Epithelial cell of proximal tubule (primary cell): ENCODE measurements around the gene XPC. TPM values are rescaled to one million over a fixed set of nuclear protein-coding genes. Genes with fewer than 3 reads are reported as not detected.

Source experiments
- DNase-seq: peaks from one replicate; pipeline ENCODE4 v3.0.0-alpha.2; 2011; ENCODE audit warnings: low read depth
- H3K4me3 ChIP-seq: 2 replicates; pipeline ENCODE4 v1.5.1; 2011; ENCODE audit warnings: low read depth, mild to moderate bottlenecking, low read length
- total RNA-seq: library from RNA; depleted of rRNA; stranded (reverse); fragments of >200 nt; gene quantifications from 2 replicates; pipeline ENCODE4 v1.2.3, GENCODE V29; 2015
- TF ChIP-seq, protein P1 (sequence below): conservative IDR thresholded peaks from 2 replicates; pipeline ENCODE4 v1.5.1; 2012; ENCODE audit warnings: low read depth, mild to moderate bottlenecking, low read length

Gene XPC
- total RNA-seq, 1 donor from 2014 or later = 27.8 TPM

DNA sequence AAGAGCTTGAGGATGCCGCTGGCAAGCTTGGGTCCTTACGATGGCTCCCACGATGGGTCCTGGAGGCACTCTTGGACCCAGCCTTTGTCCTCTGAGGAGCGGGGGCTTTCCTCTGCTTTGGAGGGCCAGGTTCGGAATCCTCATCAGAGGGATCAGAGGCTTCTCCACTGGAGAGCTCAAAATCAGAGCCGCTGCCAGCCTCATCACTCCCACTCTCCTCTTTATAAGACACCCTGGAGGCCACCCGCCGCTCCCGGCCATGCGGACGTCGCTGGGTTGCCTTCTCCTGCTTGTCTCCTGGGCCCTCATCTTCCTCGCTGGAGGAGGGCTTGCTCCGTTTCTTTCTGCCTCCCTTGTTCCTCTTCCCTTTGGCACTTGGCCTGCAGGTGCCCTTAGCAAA lies 20.0 kb downstream of the XPC start:
- H3K4me3 ChIP-seq = no peak overlapping the region
- DNase-seq = no peak
- TF ChIP-seq, protein P1, sequence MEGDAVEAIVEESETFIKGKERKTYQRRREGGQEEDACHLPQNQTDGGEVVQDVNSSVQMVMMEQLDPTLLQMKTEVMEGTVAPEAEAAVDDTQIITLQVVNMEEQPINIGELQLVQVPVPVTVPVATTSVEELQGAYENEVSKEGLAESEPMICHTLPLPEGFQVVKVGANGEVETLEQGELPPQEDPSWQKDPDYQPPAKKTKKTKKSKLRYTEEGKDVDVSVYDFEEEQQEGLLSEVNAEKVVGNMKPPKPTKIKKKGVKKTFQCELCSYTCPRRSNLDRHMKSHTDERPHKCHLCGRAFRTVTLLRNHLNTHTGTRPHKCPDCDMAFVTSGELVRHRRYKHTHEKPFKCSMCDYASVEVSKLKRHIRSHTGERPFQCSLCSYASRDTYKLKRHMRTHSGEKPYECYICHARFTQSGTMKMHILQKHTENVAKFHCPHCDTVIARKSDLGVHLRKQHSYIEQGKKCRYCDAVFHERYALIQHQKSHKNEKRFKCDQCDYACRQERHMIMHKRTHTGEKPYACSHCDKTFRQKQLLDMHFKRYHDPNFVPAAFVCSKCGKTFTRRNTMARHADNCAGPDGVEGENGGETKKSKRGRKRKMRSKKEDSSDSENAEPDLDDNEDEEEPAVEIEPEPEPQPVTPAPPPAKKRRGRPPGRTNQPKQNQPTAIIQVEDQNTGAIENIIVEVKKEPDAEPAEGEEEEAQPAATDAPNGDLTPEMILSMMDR = no peak

DNA sequence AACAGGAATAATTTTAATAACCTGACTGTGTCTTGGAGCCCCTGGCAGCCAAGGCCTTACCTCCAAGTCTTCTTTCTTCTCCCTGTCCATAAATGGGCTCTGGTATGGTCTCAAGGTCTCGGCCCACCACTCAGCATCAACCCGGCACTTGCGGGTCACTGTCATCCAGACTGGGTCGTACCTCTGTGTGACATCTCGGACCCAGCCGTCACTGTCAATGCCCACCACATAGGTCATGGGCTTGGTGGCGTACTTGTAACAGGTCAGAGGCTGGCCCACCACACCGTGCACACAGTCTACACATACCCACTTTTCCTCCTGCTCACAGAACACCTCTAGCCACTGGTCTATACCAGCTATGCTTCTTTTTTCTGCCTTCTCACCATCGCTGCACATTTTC lies 20.4 kb downstream of the XPC start:
- H3K4me3 ChIP-seq = no peak overlapping the region
- no peak for DNase-seq
- TF ChIP-seq, protein P1 = no peak

DNA sequence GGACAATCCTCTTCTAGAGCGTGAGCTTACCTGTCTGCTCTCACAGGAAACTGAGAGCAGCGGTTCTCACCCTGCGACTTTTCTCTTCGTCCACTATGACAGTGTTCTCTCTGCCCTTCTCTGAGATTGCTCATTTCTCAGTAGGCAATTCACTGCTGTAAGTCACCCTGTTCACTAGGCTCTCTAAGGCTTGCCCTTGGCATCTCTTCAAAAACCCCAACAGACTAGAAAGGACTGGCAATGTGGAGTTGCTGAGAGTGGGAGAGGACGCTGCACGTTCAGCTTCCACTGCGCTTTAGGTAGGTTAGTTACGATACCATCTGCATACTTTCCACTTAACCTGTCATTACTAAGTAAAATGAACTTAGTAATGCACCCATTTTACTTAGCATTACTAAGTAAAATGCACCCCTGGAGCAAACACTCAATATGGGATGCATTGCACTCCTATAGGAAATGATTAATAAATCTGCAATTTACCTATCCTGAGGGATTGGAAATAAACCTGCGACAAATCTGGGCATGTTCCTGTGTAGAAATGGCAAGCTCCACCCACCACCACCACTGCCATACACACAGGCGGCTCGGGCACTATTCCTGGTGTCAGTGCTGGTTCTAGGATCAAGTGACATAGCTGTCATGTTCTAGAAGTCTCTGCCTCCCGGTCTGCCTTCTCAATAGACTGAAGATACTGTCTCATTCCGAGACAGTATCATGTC lies 21.4 kb downstream of the XPC start:
- no peak overlapping the region for H3K4me3 ChIP-seq
- TF ChIP-seq, protein P1 = no peak
- no peak for DNase-seq

DNA sequence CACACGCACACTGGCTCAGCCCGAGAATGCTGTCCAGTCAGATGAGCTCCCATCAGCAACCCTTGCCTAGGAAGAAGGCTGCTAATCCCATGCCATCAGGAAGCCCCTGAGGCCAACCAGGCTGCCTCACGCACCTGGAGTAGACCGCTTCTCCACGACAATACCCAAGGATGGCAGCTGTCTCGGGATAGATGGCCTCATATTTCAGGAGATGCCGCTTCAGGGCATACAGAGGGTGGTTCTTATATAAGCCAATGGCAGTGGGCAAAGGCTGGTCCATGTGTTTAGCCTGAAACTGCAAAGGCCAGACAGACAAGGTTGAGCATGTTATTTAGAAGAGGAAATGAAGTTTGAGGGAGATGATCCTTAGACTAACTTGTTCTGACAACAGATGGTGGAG lies 22.2 kb downstream of the XPC start:
- H3K4me3 ChIP-seq = no peak overlapping the region
- no peak for DNase-seq
- TF ChIP-seq, protein P1 = no peak

DNA sequence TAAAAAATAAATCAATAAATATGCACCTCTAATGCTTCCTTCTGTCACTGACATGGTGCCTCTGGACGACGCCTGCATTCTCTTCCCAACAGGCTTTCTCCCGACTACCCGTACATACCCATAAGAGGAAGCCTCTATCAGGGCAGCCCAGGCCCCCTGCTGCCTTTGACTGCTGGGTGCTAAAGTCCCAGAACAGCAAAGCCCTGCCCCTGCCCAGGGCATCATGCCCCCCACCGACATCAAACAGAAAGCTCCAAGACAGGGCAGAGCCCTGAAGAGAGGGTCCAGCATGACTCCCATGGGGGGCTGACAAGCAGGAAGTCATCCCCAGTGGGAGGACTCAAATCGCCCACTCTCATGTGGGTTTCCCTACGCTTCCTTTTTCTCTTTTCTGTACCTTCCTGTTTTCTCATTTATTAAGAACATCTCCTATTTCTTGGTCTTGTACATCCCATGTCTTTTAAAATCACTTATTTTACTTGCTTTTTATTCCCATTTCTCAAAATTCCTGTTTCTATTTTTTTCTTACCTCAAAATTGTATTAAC lies 23.4 kb downstream of the XPC start:
- TF ChIP-seq, protein P1 = no peak
- no peak for DNase-seq
- H3K4me3 ChIP-seq = no peak overlapping the region

DNA sequence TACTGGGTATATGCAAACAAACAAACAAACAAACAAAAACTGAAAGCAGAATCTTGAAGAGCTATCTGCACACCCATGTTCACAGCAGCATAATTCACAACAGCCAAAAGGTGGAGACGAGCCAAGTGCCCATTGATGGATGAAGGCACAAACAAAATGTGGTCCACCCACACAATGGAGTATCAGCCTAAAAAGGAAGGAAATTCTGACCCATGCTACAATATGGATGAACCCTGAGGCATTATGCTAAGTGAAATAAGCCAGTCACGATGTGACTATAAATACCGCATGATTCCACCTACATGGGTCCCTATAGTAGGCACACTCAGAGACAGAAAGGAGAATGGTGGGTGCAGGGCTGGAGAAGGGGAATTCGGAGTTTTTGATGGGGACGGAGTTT lies 24.1 kb downstream of the XPC start:
- TF ChIP-seq, protein P1 = no peak
- no peak for DNase-seq
- no peak overlapping the region for H3K4me3 ChIP-seq

DNA sequence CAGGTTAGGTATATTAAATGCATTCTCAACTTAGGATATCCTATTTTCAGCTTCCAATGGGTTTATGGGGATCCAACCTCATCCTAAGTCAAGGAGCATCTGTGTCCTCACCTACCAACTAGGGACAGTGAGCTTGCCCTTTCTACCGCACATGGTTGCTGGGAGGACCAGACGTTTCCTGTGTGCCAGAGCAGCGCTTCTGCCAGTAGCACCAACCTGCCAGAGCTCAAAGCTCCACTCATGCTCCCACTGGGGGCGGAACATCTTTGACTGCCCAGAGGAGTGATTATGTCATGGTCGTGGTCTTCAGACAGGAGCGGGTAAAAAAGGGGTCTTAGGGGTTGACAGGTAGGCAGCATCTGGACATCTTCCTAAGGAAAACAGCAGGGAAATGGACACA lies 24.7 kb downstream of the XPC start:
- H3K4me3 ChIP-seq = no peak overlapping the region
- DNase-seq = no peak
- TF ChIP-seq, protein P1 = no peak
